Suprapubic skin (tissue), 4 donors: Measurements from ENCODE around the gene MEA1. TPM values are rescaled to one million over a fixed set of nuclear protein-coding genes. Genes with fewer than 3 reads are reported as not detected.

Experiments used
- DNase-seq, 2 donors: peaks; one replicate each; pipeline ENCODE4 v3.0.0-alpha.2; 2019; ENCODE audit warnings: low spot score in 2 of 2
- H3K27ac ChIP-seq: fragments of 200-600 bp; sonication (generic); one replicate; pipeline ENCODE4 v1.5.1; 2019
- H3K27me3 ChIP-seq: fragments of 200-600 bp; sonication (generic); one replicate; pipeline ENCODE4 v1.5.1; 2019
- H3K36me3 ChIP-seq: fragments of 200-600 bp; sonication (generic); one replicate; pipeline ENCODE4 v1.5.1; 2019
- H3K4me1 ChIP-seq: fragments of 200-600 bp; sonication (generic); one replicate; pipeline ENCODE4 v1.5.1; 2019
- H3K4me3 ChIP-seq: fragments of 200-600 bp; sonication (generic); one replicate; pipeline ENCODE4 v1.5.1; 2019; ENCODE audit warnings: mild to moderate bottlenecking
- H3K9me3 ChIP-seq: fragments of 200-600 bp; sonication (generic); one replicate; pipeline ENCODE4 v1.5.1; 2019
- CTCF ChIP-seq, 2 donors: fragments of 200-600 bp in 1 of 2; fragments of 450-650 bp in 1 of 2; sonication (generic) in 1 of 2; IDR thresholded peaks; one replicate each; pipeline ENCODE4 v1.5.1; 2016 to 2019; ENCODE audit warnings: antibody characterized with exemption in 2 of 2, mild to moderate bottlenecking in 1 of 2, moderate library complexity in 1 of 2
- EP300 ChIP-seq: sonication (generic); formaldehyde crosslinking; IDR thresholded peaks from one replicate; pipeline ENCODE4 v1.6.1; 2017; ENCODE audit warnings: antibody characterized with exemption
- POLR2A ChIP-seq, 2 donors: fragments of 450-650 bp; IDR thresholded peaks; one replicate each; pipeline ENCODE4 v1.6.1; 2017; ENCODE audit warnings: antibody characterized with exemption in 2 of 2, mild to moderate bottlenecking in 2 of 2, moderate library complexity in 2 of 2
- POLR2AphosphoS5 ChIP-seq, 3 donors: sonication (generic); formaldehyde crosslinking; IDR thresholded peaks; one replicate each; pipeline ENCODE4 v1.6.1; 2017; ENCODE audit warnings: antibody characterized with exemption in 3 of 3
- WGBS: methylation state at CpG from one replicate; pipeline ENCODE4 v1.1.5; 2018; 5-methylcytosine and 5-hydroxymethylcytosine counted together
- total RNA-seq, 4 donors: library from RNA; depleted of rRNA; stranded (reverse); fragments of >200 nt; gene quantifications; one replicate each; pipeline ENCODE4 v1.1.0, GENCODE V29; 2016

Gene MEA1
- total RNA-seq, 4 donors from 2014 or later, result 41.2 to 65.8 (median 61.5) TPM

- TF ChIP-seq EP300 (no peak), POLR2AphosphoS5 (IDR thresholded peaks at IDR 0.05) (no peak), POLR2A (IDR thresholded peaks at IDR 0.05) (no peak), CTCF (IDR thresholded peaks at IDR 0.05) (no peak)
- peaks cover 36% of the 10 kb centered on the region for H3K4me1 ChIP-seq
- no peak overlapping the region for H3K27ac ChIP-seq
- WGBS, result 73% methylated on average over 5 of the region's 6 CpGs
- no peak overlapping the region for H3K4me3 ChIP-seq
- no peak for DNase-seq
- H3K36me3 ChIP-seq, result peaks cover 57% of the 10 kb centered on the region
- H3K9me3 ChIP-seq, result no peaks in the 10 kb centered on the region
- H3K27me3 ChIP-seq, result no peaks in the 10 kb centered on the region
Measured at GRCh38 chr6:43011207-43011606, 2.5 kb downstream of the MEA1 start.

- Histone ChIP-seq H3K9me3 (no peaks in the 10 kb centered on the region), H3K27me3 (no peaks in the 10 kb centered on the region), H3K36me3 (peaks cover 63% of the 10 kb centered on the region), H3K4me1 (peaks cover 18% of the 10 kb centered on the region), H3K4me3 (no peak overlapping the region), H3K27ac (no peak overlapping the region)
- TF ChIP-seq CTCF (IDR thresholded peaks at IDR 0.05), result peak in 1 of 2 donors; percentile 23
- TF ChIP-seq POLR2AphosphoS5 (IDR thresholded peaks at IDR 0.05), result no peak
- TF ChIP-seq EP300, result no peak
- no peak for TF ChIP-seq POLR2A (IDR thresholded peaks at IDR 0.05)
- WGBS, result 62% methylated on average over 3 of the region's 6 CpGs
- no peak for DNase-seq
Measured at GRCh38 chr6:43009124-43009523, 4.6 kb downstream of the MEA1 start.

- Histone ChIP-seq H3K27ac (no peak overlapping the region), H3K9me3 (no peaks in the 10 kb centered on the region), H3K27me3 (no peaks in the 10 kb centered on the region), H3K4me3 (no peak overlapping the region), H3K36me3 (peaks cover 62% of the 10 kb centered on the region), H3K4me1 (peaks cover 4% of the 10 kb centered on the region)
- 90% methylated on average over 9 of the region's 9 CpGs for WGBS
- TF ChIP-seq EP300 (no peak), POLR2AphosphoS5 (IDR thresholded peaks at IDR 0.05) (no peak), POLR2A (IDR thresholded peaks at IDR 0.05) (no peak), CTCF (IDR thresholded peaks at IDR 0.05) (no peak)
- DNase-seq, result no peak
Measured at GRCh38 chr6:43007126-43007525, 6.6 kb downstream of the MEA1 start.

- Histone ChIP-seq H3K9me3 (no peaks in the 10 kb centered on the region), H3K4me1 (no peaks in the 10 kb centered on the region), H3K27me3 (no peaks in the 10 kb centered on the region), H3K4me3 (no peak overlapping the region), H3K36me3 (peaks cover 58% of the 10 kb centered on the region), H3K27ac (no peak overlapping the region)
- DNase-seq, result no peak
- no peak for TF ChIP-seq POLR2A (IDR thresholded peaks at IDR 0.05)
- no peak for TF ChIP-seq POLR2AphosphoS5 (IDR thresholded peaks at IDR 0.05)
- no peak for TF ChIP-seq CTCF (IDR thresholded peaks at IDR 0.05)
- TF ChIP-seq EP300, result no peak
- WGBS, result 96% methylated on average over 9 of the region's 11 CpGs
Measured at GRCh38 chr6:43006251-43006650, 7.5 kb downstream of the MEA1 start.

- WGBS, result 95% methylated on average over 5 of the region's 5 CpGs
- H3K4me3 ChIP-seq, result no peak overlapping the region
- no peak overlapping the region for H3K27ac ChIP-seq
- DNase-seq, result no peak
- peaks cover 54% of the 10 kb centered on the region for H3K36me3 ChIP-seq
- no peaks in the 10 kb centered on the region for H3K27me3 ChIP-seq
- H3K9me3 ChIP-seq, result no peaks in the 10 kb centered on the region
- no peak for TF ChIP-seq POLR2AphosphoS5 (IDR thresholded peaks at IDR 0.05)
- TF ChIP-seq CTCF (IDR thresholded peaks at IDR 0.05), result no peak
- TF ChIP-seq EP300, result no peak
- TF ChIP-seq POLR2A (IDR thresholded peaks at IDR 0.05), result no peak
- no peaks in the 10 kb centered on the region for H3K4me1 ChIP-seq
Measured at GRCh38 chr6:43005844-43006243, 7.9 kb downstream of the MEA1 start.
